Smooth muscle cell (in vitro differentiated cells): Measurements from ENCODE around the gene ODF2L. TPM values are rescaled to one million over a fixed set of nuclear protein-coding genes. Genes with fewer than 3 reads are reported as not detected.

ENCODE experiments used
- DNase-seq: peaks from one replicate; lab custom pipeline; 2025; ENCODE audit not compliant: unreplicated experiment; lab: John Stamatoyannopoulos, UW
- H2AFZ ChIP-seq: fragments of 200-600 bp; sonication (generic); 2 replicates; pipeline ENCODE4 v1.6.0; 2016; ENCODE audit warnings: antibody characterized with exemption, low read depth, mild to moderate bottlenecking
- H3F3A ChIP-seq: fragments of 200-600 bp; sonication (generic); 2 replicates; pipeline ENCODE4 v1.6.0; 2017; ENCODE audit warnings: antibody characterized with exemption, low read depth
- H3K27ac ChIP-seq: fragments of 200-600 bp; sonication (generic); 2 replicates; pipeline ENCODE4 v1.5.1; 2016; ENCODE audit warnings: low read depth, mild to moderate bottlenecking
- H3K27me3 ChIP-seq: fragments of 200-600 bp; sonication (generic); 2 replicates; pipeline ENCODE4 v1.6.1; 2016; ENCODE audit warnings: low read depth, mild to moderate bottlenecking
- H3K36me3 ChIP-seq: fragments of 200-600 bp; sonication (generic); 2 replicates; pipeline ENCODE4 v1.5.1; 2016; ENCODE audit warnings: low read depth
- H3K4me1 ChIP-seq: fragments of 200-600 bp; sonication (generic); 2 replicates; pipeline ENCODE4 v1.5.1; 2016; ENCODE audit warnings: low read depth
- H3K4me2 ChIP-seq: fragments of 200-600 bp; sonication (generic); 2 replicates; pipeline ENCODE4 v1.6.0; 2016; ENCODE audit warnings: mild to moderate bottlenecking
- H3K4me3 ChIP-seq: fragments of 200-600 bp; sonication (generic); 2 replicates; pipeline ENCODE4 v1.5.1; 2016; ENCODE audit warnings: mild to moderate bottlenecking
- H3K79me2 ChIP-seq: fragments of 200-600 bp; sonication (generic); 2 replicates; pipeline ENCODE4 v1.6.0; 2016; ENCODE audit warnings: low read depth, mild to moderate bottlenecking
- H3K9ac ChIP-seq: fragments of 200-600 bp; sonication (generic); 2 replicates; pipeline ENCODE4 v1.6.0; 2016; ENCODE audit warnings: low read depth
- H3K9me3 ChIP-seq: fragments of 200-600 bp; sonication (generic); replicated peaks from 2 replicates; pipeline ENCODE4 v1.5.1; 2016; ENCODE audit warnings: low read depth
- H4K20me1 ChIP-seq: fragments of 200-600 bp; sonication (generic); 2 replicates; pipeline ENCODE4 v1.6.0; 2016; ENCODE audit warnings: low read depth
- CTCF ChIP-seq: fragments of 200-600 bp; sonication (generic); IDR thresholded peaks from 2 replicates; pipeline ENCODE4 v1.5.1; 2017; ENCODE audit warnings: borderline replicate concordance, mild to moderate bottlenecking, antibody characterized with exemption; ENCODE audit not compliant: insufficient read depth, poor library complexity, severe bottlenecking
- WGBS: methylation state at CpG from one replicate; pipeline ENCODE4 v1.1.7; 2016; ENCODE audit warnings: low lambda C conversion rate; 5-methylcytosine and 5-hydroxymethylcytosine counted together
- microRNA-seq: library from miRNA; unstranded; fragments of <30 nt; microRNA quantifications from one replicate; pipeline ENCODE4, GENCODE V29; 2016; ENCODE audit warnings: borderline number of aligned reads
- polyA plus RNA-seq: library from polyadenylated mRNA; unstranded; fragments of >200 nt; fragmentation: Nextera tagmentation; extraction: Ambion mirVana; gene quantifications from 2 replicates; pipeline ENCODE4 v1.2.1, GENCODE V29; 2016
- small RNA-seq: library from RNA; depleted of rRNA; stranded (forward); fragments of <200 nt; gene quantifications from one replicate; pipeline ENCODE3, GENCODE V24; 2014
- total RNA-seq: library from RNA; depleted of rRNA; stranded (reverse); fragments of >200 nt; gene quantifications from 2 replicates; pipeline ENCODE4 v1.2.3, GENCODE V29; 2014

The ODF2L gene
- total and polyA plus RNA-seq, 2 experiments from 2014 or later: 36.4 to 58.4 TPM

DNA sequence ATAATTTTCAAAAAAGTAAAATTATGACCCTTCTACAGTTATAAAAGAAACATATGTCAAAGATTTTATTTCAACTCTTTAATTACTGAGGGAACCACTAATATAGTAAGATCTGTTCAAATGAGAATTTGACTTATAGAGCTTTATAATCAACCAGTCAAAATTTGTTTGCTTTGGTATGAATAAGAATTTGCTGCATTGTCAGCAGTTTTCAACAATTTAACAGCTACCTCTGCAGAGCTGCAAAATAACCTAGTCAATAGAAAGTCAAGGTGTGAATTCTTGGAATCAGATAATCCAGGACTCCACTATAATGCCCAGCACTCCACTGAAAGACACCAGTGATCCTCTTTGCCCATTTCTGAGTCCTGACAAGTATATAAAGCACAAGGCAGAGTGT, 78.2 kb downstream of the ODF2L start:
- no peaks in the 10 kb centered on the region for H3K27me3 ChIP-seq
- no peak overlapping the region for H3K27ac ChIP-seq
- no peaks in the 10 kb centered on the region for H3F3A ChIP-seq
- no peak for DNase-seq
- no peak for TF ChIP-seq CTCF
- H3K9me3 ChIP-seq: no peaks in the 10 kb centered on the region
- no peaks in the 10 kb centered on the region for H3K4me1 ChIP-seq
- H4K20me1 ChIP-seq: no peaks in the 10 kb centered on the region
- no peaks in the 10 kb centered on the region for H3K79me2 ChIP-seq
- no peak overlapping the region for H3K9ac ChIP-seq
- H3K36me3 ChIP-seq: no peaks in the 10 kb centered on the region
- no peak overlapping the region for H3K4me3 ChIP-seq
- no peak overlapping the region for H3K4me2 ChIP-seq
- no peak overlapping the region for H2AFZ ChIP-seq

DNA sequence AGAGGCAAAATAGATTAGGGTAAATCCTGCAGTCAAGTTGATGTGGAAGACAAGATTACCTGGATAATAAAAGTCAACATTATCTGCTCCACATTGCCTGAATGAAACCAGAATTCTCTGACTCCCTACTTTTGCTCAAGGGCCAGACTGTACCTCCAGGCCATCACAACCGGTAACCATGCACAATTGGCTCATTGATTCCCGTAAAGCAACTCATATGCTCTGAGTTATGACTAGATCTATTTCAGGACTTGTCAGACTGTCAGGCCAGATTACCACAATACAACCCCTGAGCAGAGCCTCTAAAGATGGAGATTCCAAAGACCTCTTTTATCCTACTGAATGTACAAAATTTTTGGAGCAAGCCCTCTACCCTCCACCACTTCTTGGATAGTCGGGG, 90.4 kb downstream of the ODF2L start:
- no peak overlapping the region for H3K4me2 ChIP-seq

DNA sequence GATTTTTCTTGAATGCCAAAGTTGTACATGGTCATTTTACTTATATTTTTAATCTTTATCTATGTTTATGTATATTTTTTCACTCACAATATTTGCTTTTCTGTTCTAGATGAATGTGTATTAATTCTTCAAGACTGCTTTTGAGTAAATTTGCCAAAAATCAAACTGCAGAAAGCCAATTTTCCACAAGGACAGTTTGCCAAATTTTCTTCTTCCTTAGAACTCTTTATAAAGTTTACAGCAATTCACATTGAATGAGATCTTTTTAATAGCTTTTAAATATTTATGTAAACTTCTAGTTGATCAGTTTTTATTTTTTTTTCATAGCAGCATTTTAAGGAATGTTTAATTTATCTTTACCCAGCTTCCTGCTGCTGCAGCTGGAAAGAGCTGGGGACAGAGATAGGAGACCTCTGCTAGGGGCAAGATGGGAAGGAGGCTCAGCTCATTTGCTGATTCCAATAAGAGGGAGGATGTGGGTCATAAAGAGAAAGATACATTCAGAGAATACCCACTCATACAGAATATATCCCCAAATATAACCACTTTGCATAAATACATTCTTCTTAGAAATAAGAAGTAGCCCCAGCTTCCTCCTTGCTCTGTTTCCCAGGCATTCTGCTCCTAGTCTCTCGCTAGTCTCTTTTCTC, 93.0 kb downstream of the ODF2L start:
- no peaks in the 10 kb centered on the region for H3F3A ChIP-seq
- 100% methylated on average over 1 of the region's 1 CpG for WGBS
- H3K9me3 ChIP-seq: no peaks in the 10 kb centered on the region

More for the DNA sequence above, 90.4 kb downstream of the ODF2L start:
- H3K79me2 ChIP-seq: no peaks in the 10 kb centered on the region
- no peaks in the 10 kb centered on the region for H3K27me3 ChIP-seq
- H3K9me3 ChIP-seq: no peaks in the 10 kb centered on the region
- no peak overlapping the region for H3K9ac ChIP-seq
- no peak overlapping the region for H3K4me3 ChIP-seq
- H3K27ac ChIP-seq: no peak overlapping the region
- H3K36me3 ChIP-seq: no peaks in the 10 kb centered on the region
- H2AFZ ChIP-seq: no peak overlapping the region
- 93% methylated on average over 3 of the region's 3 CpGs for whole genome bisulfite sequencing
- no peaks in the 10 kb centered on the region for H3K4me1 ChIP-seq
- no peaks in the 10 kb centered on the region for H3F3A ChIP-seq
- no peak for DNase-seq
- TF ChIP-seq CTCF: no peak
- no peaks in the 10 kb centered on the region for H4K20me1 ChIP-seq

More for the DNA sequence above, 93.0 kb downstream of the ODF2L start:
- DNase-seq: no peak
- Histone ChIP-seq H2AFZ (no peak overlapping the region), H3K36me3 (no peaks in the 10 kb centered on the region), H3K27ac (no peak overlapping the region), H4K20me1 (no peaks in the 10 kb centered on the region), H3K27me3 (no peaks in the 10 kb centered on the region), H3K4me1 (no peaks in the 10 kb centered on the region), H3K79me2 (no peaks in the 10 kb centered on the region), H3K4me3 (no peak overlapping the region), H3K4me2 (no peak overlapping the region), H3K9ac (no peak overlapping the region)
- no peak for TF ChIP-seq CTCF

Small RNA genes lying within 50 kb of the gene (microRNA-seq; reads per million reads assigned to microRNA genes)
- not detected for gene MIR7856

Small RNA genes lying within 50 kb of the gene (small RNA-seq; reads per million reads assigned to genes)
- gene MIR7856: not detected

Other genes starting within 250 kb of the ODF2L start
- gene COL24A1, start 239.6 kb downstream of the ODF2L start, total RNA-seq: 3.2 and 4.9 TPM in 2 replicates
- 1.5 and 1.7 TPM in 2 replicates for gene COL24A1, start 239.6 kb downstream of the ODF2L start, polyA plus RNA-seq
- 21.7 and 24.2 TPM in 2 replicates for gene CLCA2, start 27.8 kb upstream of the ODF2L start, total RNA-seq
- 1.00 and 5.6 TPM in 2 replicates for gene CLCA2, start 27.8 kb upstream of the ODF2L start, polyA plus RNA-seq
- gene CLCA1, start 72.6 kb upstream of the ODF2L start, total RNA-seq: not detected in 2 replicates
- gene CLCA1, start 72.6 kb upstream of the ODF2L start, polyA plus RNA-seq: not detected in 2 replicates
- not detected in 2 replicates for gene CLCA4, start 150.8 kb upstream of the ODF2L start, total RNA-seq
- gene CLCA4, start 150.8 kb upstream of the ODF2L start, polyA plus RNA-seq: not detected in 2 replicates